PC-3 (cell line): ENCODE measurements around the gene ZSCAN31.

Source experiments
- CTCF ChIP-seq: fragments of 300-600 bp; sonication (generic); conservative IDR thresholded peaks from 2 replicates; pipeline ENCODE4 v1.5.1; 2017; ENCODE audit warnings: antibody characterized with exemption, low read depth, mild to moderate bottlenecking, low read length
- EZH2 ChIP-seq: fragments of 300-600 bp; sonication (generic); IDR thresholded peaks from one replicate; pipeline ENCODE4 v1.6.1; 2017; ENCODE audit warnings: antibody characterized with exemption, mild to moderate bottlenecking, low read length; ENCODE audit not compliant: unreplicated experiment

- TF ChIP-seq CTCF (no peak), EZH2 (no peak)
Observed at GRCh38 chr6:28340310-28341095, 4.6 kb upstream of the ZSCAN31 start.
